ENCODE results near the gene CCDC197.

GRCh38 chr14:94008234-94008633 is 11.1 kb downstream of the CCDC197 start:
- TF ChIP-seq, protein P1, sequence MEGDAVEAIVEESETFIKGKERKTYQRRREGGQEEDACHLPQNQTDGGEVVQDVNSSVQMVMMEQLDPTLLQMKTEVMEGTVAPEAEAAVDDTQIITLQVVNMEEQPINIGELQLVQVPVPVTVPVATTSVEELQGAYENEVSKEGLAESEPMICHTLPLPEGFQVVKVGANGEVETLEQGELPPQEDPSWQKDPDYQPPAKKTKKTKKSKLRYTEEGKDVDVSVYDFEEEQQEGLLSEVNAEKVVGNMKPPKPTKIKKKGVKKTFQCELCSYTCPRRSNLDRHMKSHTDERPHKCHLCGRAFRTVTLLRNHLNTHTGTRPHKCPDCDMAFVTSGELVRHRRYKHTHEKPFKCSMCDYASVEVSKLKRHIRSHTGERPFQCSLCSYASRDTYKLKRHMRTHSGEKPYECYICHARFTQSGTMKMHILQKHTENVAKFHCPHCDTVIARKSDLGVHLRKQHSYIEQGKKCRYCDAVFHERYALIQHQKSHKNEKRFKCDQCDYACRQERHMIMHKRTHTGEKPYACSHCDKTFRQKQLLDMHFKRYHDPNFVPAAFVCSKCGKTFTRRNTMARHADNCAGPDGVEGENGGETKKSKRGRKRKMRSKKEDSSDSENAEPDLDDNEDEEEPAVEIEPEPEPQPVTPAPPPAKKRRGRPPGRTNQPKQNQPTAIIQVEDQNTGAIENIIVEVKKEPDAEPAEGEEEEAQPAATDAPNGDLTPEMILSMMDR (IDR thresholded peaks at IDR 0.05; ENCODE audit: low read depth, low read length), result no peak
- TF ChIP-seq, protein P2, sequence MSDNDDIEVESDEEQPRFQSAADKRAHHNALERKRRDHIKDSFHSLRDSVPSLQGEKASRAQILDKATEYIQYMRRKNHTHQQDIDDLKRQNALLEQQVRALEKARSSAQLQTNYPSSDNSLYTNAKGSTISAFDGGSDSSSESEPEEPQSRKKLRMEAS (IDR thresholded peaks at IDR 0.05; ENCODE audit: low read depth, low read length), result no peak
- TF ChIP-seq POLR2A (IDR thresholded peaks at IDR 0.05; ENCODE audit: extremely low read depth, insufficient read length) (no peak), MYC (IDR thresholded peaks at IDR 0.05; ENCODE audit: low read depth, low read length) (no peak)
